RKO (cell line): ENCODE measurements around the gene RRAD.
"Not testable (repeated sequence)": the region's sequence is repeated elsewhere in the genome, so short reads cannot be mapped to it uniquely, and the experiment has no call there.

Experiments used
- DNase-seq: peaks from one replicate; pipeline ENCODE4 v3.0.0-alpha.2; 2016; ENCODE audit warnings: low spot score

The RRAD gene

GRCh38 chr16:66950971-66951790 lies 25.8 kb upstream of the RRAD start:
- no peak for DNase-seq

- no peak for DNase-seq
Measured at GRCh38 chr16:66950437-66950836, 25.1 kb upstream of the RRAD start.

GRCh38 chr16:66949472-66949871 lies 24.1 kb upstream of the RRAD start:
- DNase-seq, result no peak

- DNase-seq, result no peak
Measured at GRCh38 chr16:66948837-66949225, 23.5 kb upstream of the RRAD start.

GRCh38 chr16:66948134-66948836 lies 22.9 kb upstream of the RRAD start:
- no peak for DNase-seq

GRCh38 chr16:66947302-66948065 lies 22.1 kb upstream of the RRAD start:
- peak; percentile 88 for DNase-seq

GRCh38 chr16:66946974-66947301 lies 21.6 kb upstream of the RRAD start:
- no peak for DNase-seq

- no peak for DNase-seq
Measured at GRCh38 chr16:66946541-66946940, 21.2 kb upstream of the RRAD start.

- DNase-seq, result no peak
Measured at GRCh38 chr16:66945939-66946338, 20.6 kb upstream of the RRAD start.

GRCh38 chr16:66944971-66945370 lies 19.6 kb upstream of the RRAD start:
- not testable (repeated sequence) for DNase-seq

GRCh38 chr16:66944054-66944441 lies 18.7 kb upstream of the RRAD start:
- DNase-seq, result no peak

GRCh38 chr16:66943426-66944053 lies 18.2 kb upstream of the RRAD start:
- no peak for DNase-seq

GRCh38 chr16:66942981-66943380 lies 17.6 kb upstream of the RRAD start:
- DNase-seq, result no peak

- no peak for DNase-seq
Measured at GRCh38 chr16:66940236-66940635, 14.9 kb upstream of the RRAD start.

- DNase-seq, result no peak
Measured at GRCh38 chr16:66939366-66939765, 14.0 kb upstream of the RRAD start.

GRCh38 chr16:66937725-66938337 lies 12.5 kb upstream of the RRAD start:
- no peak for DNase-seq

GRCh38 chr16:66936889-66937554 lies 11.7 kb upstream of the RRAD start:
- DNase-seq, result no peak

- no peak for DNase-seq
Measured at GRCh38 chr16:66936462-66936861, 11.1 kb upstream of the RRAD start.

GRCh38 chr16:66935314-66936011 lies 10.1 kb upstream of the RRAD start, which contains the start of gene CES2:
TSS of gene CES2 (plus strand) at chr16:66935516. CDS start at chr16:66935636, 120 bp downstream.
- DNase-seq, result peak; percentile 76

GRCh38 chr16:66934839-66935313 lies 9.5 kb upstream of the RRAD start:
- not testable (repeated sequence) for DNase-seq
